HG03521 (cell line): ENCODE data around the gene CERK.

Source experiments
- ATAC-seq: cut with Tn5 transposase; IDR thresholded peaks from one replicate; pipeline ENCODE4 v1.9.1; 2021; ENCODE audit warnings: mild to moderate bottlenecking, moderate library complexity; ENCODE audit not compliant: unreplicated experiment

Gene CERK

DNA sequence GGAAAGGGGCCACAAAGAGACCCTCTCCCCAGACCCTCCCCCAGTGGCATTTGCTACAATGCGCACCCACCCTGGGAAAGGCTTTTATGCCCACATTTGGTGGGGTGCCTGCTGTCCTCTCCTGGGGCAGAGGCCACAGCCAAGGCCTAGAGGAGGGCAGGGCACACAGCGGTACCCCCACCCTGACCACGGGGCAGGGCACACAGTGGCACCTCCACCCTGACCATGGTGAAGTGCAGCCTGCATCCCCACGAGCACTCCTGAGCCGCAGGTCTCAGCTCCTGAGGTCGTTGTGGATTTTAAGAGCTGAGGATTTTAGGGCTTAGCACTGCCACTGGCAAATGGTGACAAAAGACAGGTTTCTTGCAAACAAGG is 34.1 kb downstream of the CERK start:
- no peak for ATAC-seq

DNA sequence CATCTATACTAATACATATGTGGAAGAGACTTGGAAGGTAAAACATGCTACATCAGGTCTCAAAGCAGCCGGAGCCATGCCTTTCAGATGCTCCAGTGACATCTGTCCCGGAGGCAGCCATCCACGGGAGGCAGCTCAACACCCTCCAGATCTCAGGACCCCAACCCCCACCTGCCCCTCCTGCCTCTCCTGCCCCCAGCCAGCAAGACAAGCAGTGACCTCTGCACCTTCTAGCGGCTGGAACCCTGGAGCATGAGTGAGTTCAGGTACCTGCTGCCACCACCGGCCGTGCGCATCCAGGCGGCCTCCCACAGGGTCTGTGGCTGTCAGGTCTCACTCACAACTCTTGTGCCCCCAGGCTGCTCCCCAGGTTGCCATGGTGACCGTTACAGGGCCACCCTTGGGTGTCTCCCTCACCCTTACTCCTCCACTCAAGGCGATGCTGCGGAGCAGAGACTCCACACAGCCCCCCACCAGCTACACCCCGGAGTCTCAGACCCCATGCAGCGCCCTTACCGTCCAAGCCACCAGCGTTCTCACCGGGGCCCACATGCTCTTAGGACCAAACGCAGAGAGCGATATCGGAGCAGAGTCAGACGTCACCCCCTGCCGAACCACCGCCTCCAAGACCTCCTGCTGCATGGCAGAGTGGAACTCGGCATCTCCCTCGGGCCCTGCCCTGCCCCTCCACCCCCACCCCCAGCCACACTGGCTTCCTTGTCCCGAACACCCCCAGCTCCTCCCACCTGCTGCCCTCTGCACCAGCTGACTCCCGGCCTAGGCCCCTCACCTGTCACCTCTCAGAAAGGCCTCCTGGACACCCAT is 34.7 kb downstream of the CERK start:
- ATAC-seq: no peak

DNA sequence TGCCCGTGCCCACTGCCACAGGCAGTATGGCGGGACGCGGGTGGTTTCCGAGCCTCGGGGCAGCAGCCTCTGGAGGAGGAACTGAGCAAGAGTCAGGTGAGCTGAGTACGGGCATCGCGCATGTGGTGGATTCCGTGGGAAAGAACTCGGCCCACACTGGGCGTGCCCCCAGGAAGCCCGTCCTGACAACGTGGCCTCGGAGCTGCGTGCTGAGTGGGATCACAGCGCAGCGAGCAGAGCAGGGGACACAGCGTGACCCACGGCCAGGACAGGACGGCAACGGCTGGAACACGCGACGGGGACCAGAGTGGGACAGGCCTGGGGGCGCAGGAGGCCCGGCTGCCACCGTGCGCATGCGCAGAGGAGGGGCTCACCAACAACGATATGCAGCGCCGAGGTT is 36.8 kb downstream of the CERK start:
- ATAC-seq: no peak

DNA sequence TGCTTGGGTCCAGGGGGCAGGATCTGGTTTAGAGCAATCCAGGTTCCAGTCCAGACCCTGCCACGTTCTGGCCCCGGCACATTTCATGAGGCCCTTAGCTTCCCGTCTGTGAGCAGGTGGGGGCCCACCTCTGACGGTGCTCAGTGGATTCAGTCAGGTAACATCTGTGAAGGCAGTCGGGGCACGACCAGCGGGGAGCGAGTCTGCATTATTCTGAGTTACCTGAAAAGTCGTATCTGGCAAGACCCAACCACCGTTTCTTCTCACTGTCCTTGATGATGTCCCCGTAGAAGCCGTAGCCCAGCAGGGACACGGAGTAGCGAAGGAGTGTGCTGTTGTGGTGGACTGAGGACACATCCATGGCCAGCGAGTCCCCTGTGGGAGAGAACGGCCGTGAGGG is 39.0 kb downstream of the CERK start:
- no peak for ATAC-seq

DNA sequence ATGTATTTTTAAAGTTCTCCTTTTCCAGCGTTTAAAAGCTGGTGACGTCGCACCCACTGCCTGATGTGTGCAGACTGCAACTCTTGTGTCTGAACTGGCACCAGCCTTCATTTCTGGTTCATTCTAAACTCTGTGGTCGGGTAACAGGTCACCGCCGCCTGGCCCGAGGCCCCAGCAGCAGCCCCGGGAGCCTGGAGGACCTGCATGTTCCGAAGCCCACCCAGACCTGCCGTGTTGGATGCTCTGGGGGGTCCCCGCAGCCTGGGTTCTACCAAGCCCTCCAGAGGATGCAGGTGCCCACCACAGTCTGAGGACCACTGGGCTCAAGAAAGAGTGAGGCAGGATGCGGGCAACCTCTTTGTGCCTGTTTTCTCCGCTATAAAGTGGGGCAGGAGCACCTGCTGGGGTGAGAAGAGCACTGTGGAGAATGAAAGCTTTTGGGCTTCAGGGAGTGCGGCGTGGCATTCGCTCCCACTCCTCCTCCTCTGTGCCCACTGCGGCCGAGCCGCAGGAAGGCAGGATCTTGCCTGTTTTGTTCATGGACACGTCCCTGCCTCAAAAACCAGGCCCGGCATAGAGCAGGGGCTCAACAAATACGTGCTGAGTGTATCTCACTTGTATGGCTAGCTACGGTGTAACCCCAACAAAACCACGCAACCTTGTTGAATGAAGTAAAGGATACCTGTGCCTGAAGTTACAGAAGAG is 40.1 kb downstream of the CERK start:
- ATAC-seq: no peak

DNA sequence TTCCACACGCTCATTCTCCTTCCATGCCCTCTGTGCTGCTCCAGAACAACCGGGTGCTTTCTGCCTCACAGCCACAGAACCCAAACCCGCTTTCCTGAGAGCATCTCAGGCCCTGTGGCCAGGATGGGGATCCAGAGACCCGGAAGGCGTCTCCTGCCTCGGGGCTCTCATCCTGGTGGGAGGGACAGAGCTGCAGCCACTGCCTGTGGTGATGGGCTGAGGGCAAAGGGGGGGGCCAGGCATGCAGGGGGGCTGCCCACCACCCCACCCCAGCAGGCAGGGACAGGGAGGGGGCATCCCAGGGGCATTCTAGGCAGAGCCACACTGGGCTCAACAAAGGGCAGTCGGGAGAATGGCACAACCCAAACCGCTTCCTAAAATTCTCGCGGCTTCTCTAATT is 41.4 kb downstream of the CERK start:
- ATAC-seq: no peak

DNA sequence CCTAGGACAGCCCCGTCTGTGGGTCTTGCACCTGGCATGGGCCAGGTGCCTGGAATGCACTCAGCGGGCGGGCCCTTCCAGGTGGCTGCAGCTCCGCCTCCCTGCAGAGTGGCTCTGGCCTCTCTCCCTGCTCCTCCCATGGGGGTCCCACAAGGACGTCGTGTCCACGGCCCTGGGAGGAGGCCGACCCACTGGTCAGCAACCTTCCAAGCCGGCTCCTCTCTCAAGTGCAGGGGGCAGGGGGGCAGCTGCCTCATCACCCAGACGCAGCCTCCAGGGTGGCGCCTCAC is 41.9 kb downstream of the CERK start:
- ATAC-seq: no peak

DNA sequence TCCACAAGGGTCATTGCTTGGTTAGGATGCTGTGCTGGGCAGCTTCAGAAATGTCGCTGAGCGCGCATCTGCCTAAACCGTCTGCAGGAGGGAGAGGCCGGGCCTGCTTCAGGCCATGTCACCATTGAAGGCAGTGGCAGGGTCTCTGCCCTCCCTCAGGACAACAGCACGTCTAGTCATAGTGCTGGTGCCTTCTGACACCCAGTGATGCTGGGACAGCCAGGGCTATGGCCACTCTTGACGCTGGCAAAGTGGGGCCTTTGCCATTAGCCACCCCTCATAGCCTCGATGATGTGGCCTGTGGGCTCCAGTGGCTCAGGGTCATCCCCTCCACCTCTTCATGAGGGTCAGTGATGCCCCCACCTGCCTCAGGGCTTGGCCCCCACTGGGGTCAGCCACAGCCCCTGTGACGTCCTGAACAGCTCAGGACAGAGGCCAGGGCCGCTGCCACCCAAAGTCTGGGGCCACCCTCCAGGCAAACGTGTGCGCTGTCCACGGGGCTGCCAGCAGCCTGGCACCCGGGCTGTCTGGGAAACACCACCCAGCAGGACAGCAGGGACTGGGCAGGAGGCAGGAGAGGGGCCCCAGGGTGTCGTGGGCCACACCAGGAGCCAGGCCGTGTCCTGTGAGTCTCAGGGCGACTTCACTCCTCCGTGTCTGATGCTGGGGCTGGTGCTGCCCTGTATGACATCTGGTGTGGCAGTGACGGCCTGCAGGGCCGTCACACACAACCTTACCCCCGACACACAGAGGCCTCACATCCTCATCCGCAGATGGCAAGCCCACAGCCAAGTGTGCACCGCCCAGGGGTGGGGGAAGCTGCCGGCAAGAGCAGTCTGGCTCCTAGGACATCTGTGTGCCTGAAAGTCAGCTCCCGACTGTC is 42.5 kb downstream of the CERK start:
- ATAC-seq: no peak

DNA sequence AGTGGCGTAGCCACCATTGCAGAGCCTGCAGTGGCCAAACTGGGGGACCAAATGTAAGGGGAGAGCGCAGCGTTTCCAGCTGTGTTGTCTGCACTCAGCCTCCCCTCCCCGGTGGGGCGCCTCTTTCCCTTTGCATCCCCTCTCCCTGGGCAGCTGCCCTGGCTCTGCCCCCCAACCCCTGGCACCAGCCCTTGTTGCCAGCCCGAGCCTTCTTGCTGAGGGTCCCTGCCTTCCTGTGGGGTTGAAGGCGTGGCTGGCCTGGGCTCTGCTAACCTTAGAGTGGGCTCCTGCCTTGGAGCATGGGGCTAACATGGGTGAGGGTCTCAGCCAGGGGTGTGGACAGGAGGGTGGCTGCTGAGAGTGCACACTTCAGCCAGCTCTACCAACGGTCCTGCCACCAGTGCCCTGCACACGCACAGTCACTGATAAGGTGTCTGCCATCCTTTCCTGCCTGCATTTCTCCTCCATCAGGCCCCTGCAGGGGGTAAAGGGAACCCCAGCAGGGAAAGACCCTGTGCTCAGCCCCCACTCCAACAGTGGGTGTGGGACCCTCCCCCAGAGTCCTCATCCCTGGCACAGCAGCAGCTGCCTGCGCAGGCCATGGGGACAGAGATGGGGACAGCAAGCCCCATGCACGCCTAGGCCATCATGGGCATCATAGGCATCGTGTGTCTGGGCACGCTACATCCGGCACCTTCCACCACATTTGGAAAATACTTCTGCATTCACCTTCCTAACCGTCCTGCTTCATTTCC is 43.5 kb downstream of the CERK start:
- no peak for ATAC-seq

DNA sequence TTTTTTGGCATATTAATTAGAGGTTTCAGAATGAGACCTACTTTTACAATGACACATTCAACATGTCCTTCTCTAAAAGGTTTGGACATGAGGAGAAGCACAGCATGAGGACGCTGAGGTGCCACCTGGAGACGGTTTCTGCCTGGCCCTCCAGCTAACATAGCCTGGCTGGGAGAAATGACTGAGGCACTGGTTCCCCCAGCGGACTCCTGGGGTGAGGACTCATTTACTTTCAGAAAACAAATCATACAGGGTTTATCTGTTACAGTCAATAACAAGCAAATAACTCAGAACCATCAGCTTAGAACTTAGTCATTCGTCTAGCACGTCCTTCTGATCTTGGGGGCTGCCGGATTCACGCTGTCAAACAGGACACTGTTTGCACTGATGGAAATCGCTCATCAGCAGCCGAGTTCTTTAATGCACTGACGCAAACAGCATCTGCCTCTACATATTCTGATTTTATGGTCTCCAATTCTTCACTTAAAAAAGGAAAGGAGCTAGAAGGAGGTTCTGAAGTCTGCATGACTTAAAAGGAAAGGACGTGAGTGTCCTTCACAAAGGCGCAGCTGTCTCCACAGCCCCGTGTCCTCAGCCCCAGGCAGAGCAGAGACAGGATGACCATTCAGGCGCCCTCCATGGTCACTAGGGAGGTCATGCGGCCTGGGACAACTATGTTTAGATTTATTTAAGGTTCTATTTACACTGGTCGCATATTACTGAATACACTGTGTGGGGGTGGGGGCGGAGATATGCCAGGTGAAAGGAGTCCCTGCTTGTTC is 44.2 kb downstream of the CERK start:
- ATAC-seq: no peak

DNA sequence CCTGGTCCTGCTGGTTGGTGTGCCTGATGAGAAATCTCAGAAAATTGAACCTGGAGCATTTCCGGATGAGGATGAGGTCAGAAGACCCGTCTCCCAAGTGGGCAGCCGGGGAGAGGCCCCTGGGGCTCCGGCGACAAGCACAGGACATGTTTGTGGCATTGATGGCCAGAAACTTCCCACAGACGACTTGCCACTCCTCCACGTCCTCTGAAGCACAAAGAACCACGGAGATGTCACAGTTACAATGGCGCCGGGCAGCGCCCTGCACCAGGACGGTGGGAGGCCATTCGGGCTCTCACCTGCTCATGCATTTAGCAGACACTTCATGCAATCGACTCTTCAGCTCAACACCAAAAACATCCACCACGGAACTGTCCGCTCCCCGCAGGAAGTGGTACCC is 46.5 kb downstream of the CERK start:
- no peak for ATAC-seq

DNA sequence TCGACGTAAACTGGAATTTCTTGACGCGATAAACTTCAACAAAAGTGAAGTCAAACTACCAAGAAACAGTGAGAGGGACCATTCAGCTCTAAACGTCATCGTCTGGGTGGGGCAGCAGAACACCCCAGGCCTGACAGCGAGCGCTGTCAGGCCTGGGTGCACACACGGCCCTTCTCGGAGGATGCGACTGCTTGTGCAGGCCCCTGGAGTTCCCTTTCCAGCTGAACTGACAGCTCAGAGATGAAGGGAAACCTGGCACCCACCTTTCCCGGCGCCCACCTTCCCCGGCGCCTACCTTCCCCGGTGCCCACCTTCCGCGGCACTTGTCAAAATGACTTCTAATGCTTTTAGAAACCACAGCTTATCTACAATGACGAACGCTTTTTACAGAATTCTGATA is 47.9 kb downstream of the CERK start:
- ATAC-seq: no peak

DNA sequence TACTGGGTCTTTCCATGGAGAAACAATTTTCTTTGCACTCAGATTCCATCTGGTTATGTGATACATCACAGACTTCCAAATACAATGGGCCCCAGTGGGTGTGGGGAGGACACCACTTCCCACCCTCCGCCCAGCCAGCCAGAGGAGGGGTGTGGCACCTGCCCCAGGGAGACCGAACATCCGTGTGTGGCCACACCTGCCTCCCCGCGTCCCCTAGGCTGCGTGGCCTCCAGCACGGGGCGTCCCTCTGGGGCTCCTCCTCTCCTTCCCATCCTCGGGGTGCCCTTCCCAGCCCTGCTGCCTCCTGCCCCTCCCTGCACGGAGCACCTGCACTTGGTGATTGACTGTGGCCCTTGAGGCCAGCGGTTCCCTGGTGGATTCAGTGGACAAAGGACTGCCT is 49.1 kb downstream of the CERK start:
- ATAC-seq: no peak

DNA sequence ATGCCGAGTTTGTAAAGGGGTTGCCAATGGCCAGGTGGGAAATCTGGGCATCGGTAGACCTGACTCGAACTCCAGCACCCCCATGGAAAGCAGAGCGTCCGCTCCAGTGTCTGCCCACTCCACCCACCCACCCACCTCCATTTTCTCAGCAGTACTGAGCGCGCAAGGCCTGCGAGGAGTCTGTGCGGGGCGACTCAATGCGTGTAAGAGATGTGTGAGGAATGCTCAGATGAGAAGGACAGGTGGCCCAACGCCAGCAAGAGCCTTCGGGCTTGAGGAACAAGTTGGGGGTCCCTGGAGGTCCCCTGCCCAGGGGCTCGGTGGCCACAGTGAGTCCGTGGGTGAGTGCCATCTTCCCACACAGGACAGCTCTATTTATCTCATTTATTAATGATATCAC is 50.6 kb downstream of the CERK start:
- ATAC-seq: no peak

DNA sequence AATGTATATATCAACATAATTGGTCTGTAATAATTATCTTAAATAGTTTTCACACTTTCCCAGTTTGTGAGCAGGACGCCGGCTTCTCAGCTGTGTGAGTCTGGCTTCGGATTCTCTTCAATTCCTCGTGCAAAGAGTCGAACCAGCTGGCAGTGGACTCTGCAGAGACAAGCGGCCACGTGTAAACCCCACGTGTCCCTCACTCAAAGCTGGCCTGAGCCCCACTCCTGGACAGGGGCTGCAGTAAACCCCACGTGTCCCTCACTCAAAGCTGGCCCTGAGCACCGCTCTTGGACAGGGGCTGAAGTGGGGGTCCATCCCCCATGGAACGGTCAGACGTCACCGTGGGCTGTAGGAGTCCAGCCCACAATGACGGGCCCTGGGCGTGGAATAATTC is 51.0 kb downstream of the CERK start:
- no peak for ATAC-seq

DNA sequence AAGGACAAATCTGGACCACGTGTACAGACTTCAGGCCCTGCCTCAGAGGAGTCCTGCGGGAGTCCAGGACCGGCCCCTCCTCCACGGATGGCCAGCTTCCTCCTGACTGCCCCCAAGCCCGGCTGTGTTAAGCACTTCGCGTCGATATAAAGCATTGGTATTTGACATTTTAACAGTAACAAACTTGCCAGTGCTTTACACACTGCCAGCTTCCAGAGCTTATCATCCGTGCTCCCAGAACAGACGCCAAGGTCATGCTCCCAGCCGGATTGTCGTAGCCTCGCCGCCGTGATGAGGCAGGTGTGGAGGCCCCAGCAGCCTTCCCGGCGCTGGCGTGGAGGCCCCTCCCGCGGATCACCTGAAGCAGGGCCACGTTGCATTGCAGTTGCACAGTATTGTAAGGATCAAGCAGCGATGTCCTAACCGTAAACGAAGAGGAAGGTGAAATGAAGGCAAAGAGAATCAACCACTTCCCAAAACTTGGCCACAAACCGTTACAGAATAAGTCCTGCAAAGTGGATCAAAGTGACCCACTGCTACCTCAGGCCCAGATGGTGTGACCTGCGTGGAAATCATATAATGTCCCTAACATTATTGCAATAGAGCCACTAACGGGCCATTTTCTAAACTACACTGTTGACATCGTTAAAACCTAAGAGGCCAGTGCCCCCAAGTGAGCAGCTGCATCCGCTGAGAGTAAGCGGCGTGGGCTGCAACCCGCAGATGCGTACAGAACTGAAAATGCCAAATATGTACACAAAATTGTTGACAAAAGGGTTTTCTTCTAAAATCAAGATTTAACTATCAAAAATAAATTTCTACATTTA is 51.6 kb downstream of the CERK start:
- ATAC-seq: no peak

DNA sequence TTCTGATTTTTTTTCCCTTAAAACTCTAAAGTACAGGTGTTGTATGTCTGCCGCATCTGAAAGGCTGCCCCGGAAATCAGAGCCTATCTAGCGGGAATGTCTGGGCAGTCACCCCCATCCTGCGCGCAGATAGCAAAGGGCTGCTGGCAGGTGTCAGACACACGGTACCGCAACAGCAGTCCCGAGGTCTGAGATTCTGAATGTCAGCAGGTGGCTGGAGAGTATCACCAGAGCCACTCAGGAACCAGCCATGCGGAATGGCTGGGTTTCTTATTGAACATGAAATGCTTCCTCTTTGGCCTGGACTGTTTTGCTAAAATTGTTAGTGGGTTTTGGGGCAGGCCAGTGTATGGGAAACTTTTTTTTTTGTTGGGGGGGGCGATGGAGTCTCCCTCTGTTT is 53.3 kb downstream of the CERK start:
- ATAC-seq: peak; percentile 80

DNA sequence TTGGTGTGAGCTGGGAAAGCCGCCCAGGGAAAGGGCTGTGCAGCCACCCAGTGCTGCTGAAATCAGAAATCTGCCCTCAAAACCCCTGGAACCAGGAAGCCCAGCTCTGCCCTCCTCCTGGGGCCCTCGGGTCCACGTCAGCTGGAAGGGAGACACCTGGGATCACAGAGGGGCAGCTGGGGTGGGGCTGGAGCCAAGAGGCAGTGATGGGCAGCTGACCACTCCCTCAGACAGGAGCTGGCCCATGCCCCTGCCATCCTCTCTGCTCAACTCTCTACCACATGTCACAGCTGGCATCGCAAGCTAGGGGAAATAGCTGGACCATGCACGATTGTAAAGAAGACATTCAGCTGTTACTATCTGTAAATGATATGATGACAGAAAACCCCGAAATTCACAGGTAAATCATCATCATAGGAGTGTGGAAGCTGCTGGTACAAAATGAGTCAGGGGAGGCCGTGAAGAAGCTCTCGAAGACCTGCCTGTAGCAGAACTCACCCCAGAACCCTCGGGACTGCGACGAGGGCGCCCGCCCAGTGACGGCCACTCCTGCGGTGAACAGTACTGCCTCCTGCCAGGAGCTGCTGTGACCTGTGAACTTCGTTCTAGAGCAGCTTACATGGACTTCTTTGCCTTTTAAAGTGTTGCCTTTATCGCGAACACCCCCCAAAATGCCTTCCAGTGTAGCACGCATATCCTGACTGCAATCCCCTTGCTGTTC is 55.9 kb downstream of the CERK start:
- ATAC-seq: no peak

DNA sequence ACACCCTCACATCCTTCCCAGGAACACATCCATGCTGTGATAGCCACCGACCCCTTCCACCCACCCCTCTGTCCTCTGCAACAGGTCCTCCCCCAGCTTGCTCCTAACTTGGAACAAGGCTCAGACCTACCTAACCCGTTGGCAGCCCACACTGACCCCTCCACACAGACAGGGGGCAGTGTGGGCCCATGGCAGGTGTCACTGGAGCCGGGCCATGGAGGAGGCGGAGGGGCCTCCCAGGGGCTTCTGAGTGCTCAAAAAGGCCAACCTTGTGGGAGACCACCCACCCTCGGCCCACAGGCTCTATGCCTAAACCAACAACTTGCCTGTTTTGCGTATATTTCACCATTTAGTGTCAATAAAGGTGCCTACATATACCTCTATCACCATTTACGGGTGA is 57.0 kb downstream of the CERK start:
- no peak for ATAC-seq
